PC-3 (cell line): Measurements from ENCODE around the gene TMEM130. TPM values are rescaled to one million over a fixed set of nuclear protein-coding genes. Genes with fewer than 3 reads are reported as not detected.

ENCODE experiments used
- ATAC-seq: fragments of 200-7000 bp; cut with Tn5 transposase; 2 replicates; pipeline ENCODE4 v1.9.1; 2020; ENCODE audit warnings: mild to moderate bottlenecking, moderate library complexity
- BruUV-seq: library from RNA; stranded (reverse); fragments of 400-500 nt; replicated peaks from 2 replicates; lab custom pipeline; 2021; lab: Mats Ljungman, UMichigan
- CTCF ChIA-PET: fragments of 300-600 bp; sonication (Branson Sonifier 250); formaldehyde crosslinking; loops from one replicate; lab custom pipeline; 2022; ENCODE audit warnings: antibody characterized with exemption; lab: Charles Lee
- POLR2A ChIA-PET: fragments of 300-600 bp; sonication (Branson Sonifier 250); formaldehyde crosslinking; loops from one replicate; lab custom pipeline; 2022; ENCODE audit warnings: antibody characterized with exemption; ENCODE audit not compliant: unreplicated experiment; lab: Charles Lee
- DNase-seq: peaks from one replicate; pipeline ENCODE4 v3.0.0-alpha.2; 2015
- H2AFZ ChIP-seq: fragments of 300-600 bp; sonication (generic); 2 replicates; pipeline ENCODE4 v1.6.0; 2016; ENCODE audit warnings: antibody characterized with exemption, low read length
- H3F3A ChIP-seq: fragments of 300-600 bp; sonication (generic); one replicate; pipeline ENCODE4 v1.6.0; 2017; ENCODE audit warnings: antibody characterized with exemption, low read length, control low read depth, mild to moderate bottlenecking; ENCODE audit not compliant: unreplicated experiment
- H3K27ac ChIP-seq: fragments of 300-600 bp; sonication (generic); 2 replicates; pipeline ENCODE4 v1.5.1; 2016; ENCODE audit warnings: mild to moderate bottlenecking, low read length
- H3K27me3 ChIP-seq: fragments of 300-600 bp; sonication (generic); 2 replicates; pipeline ENCODE4 v1.6.1; 2016; ENCODE audit warnings: low read length, mixed read lengths
- H3K36me3 ChIP-seq: fragments of 300-600 bp; sonication (generic); 2 replicates; pipeline ENCODE4 v1.6.1; 2016; ENCODE audit warnings: low read depth, mixed run types, low read length, mixed read lengths
- H3K4me1 ChIP-seq: fragments of 300-600 bp; sonication (generic); 2 replicates; pipeline ENCODE4 v1.5.1; 2016; ENCODE audit warnings: low read length; ENCODE audit not compliant: insufficient read depth
- H3K4me2 ChIP-seq: fragments of 300-600 bp; sonication (generic); 2 replicates; pipeline ENCODE4 v1.6.0; 2016; ENCODE audit warnings: low read length
- H3K4me3 ChIP-seq: fragments of 300-600 bp; sonication (generic); 2 replicates; pipeline ENCODE4 v1.5.1; 2016; ENCODE audit warnings: mild to moderate bottlenecking, low read length, mixed read lengths
- H3K79me2 ChIP-seq: fragments of 300-600 bp; sonication (generic); 2 replicates; pipeline ENCODE4 v1.6.1; 2017; ENCODE audit warnings: low read length, mixed read lengths
- H3K9ac ChIP-seq: fragments of 300-600 bp; sonication (generic); 2 replicates; pipeline ENCODE4 v1.6.0; 2016; ENCODE audit warnings: mild to moderate bottlenecking, low read length
- H3K9me2 ChIP-seq: fragments of 300-600 bp; sonication (generic); replicated peaks from 2 replicates; pipeline ENCODE4 v1.6.1; 2016; ENCODE audit warnings: mixed run types, low read length, mixed read lengths
- H3K9me3 ChIP-seq: fragments of 300-600 bp; sonication (generic); 2 replicates; pipeline ENCODE4 v1.6.1; 2016; ENCODE audit warnings: low read length, mixed read lengths
- H4K20me1 ChIP-seq: fragments of 300-600 bp; sonication (generic); 2 replicates; pipeline ENCODE4 v1.6.1; 2016; ENCODE audit warnings: low read length, mixed read lengths
- CTCF ChIP-seq: fragments of 300-600 bp; sonication (generic); conservative IDR thresholded peaks from 2 replicates; pipeline ENCODE4 v1.5.1; 2017; ENCODE audit warnings: antibody characterized with exemption, low read depth, mild to moderate bottlenecking, low read length
- EZH2 ChIP-seq: fragments of 300-600 bp; sonication (generic); IDR thresholded peaks from one replicate; pipeline ENCODE4 v1.6.1; 2017; ENCODE audit warnings: antibody characterized with exemption, mild to moderate bottlenecking, low read length; ENCODE audit not compliant: unreplicated experiment
- EZH2phosphoT487 ChIP-seq: fragments of 300-600 bp; sonication (generic); IDR thresholded peaks from 2 replicates; pipeline ENCODE4 v1.6.1; 2018; ENCODE audit warnings: mild to moderate bottlenecking, antibody characterized with exemption, low read length, borderline replicate concordance
- intact Hi-C: fragments of 100-400 bp; cut with micrococcal nuclease; formaldehyde crosslinking; loops from 2 replicates; pipeline ENCODE4 v1.9.0; 2023
- total RNA-seq: library from RNA; depleted of rRNA; stranded (reverse); fragments of >200 nt; gene quantifications from 2 replicates; pipeline ENCODE4 v1.2.3, GENCODE V29; 2014

TMEM130 gene
- total RNA-seq, 1 experiment from 2014 or later = not detected

GRCh38 chr7:98811299-98811698, 58.5 kb downstream of the TMEM130 start:
- intact Hi-C loops = no loop called here
- H3K9me3 ChIP-seq = no peaks in the 10 kb centered on the region
- H3K36me3 ChIP-seq = no peaks in the 10 kb centered on the region
- no peak for DNase-seq
- H3K4me2 ChIP-seq = no peak overlapping the region
- no peaks in the 10 kb centered on the region for H3F3A ChIP-seq
- TF ChIP-seq CTCF = no peak
- no peak for TF ChIP-seq EZH2phosphoT487
- TF ChIP-seq EZH2 = no peak
- no peaks in the 10 kb centered on the region for H3K4me1 ChIP-seq
- peaks cover 5% of the 10 kb centered on the region; the same call in 1 of the 2 replicates for H3K27me3 ChIP-seq
- H4K20me1 ChIP-seq = no peaks in the 10 kb centered on the region
- no peak overlapping the region for H3K9ac ChIP-seq
- H3K79me2 ChIP-seq = no peaks in the 10 kb centered on the region
- CTCF ChIA-PET = no interaction called here
- H3K4me3 ChIP-seq = no peak overlapping the region
- POLR2A ChIA-PET = no interaction called here
- no peaks in the 10 kb centered on the region for H3K9me2 ChIP-seq
- no peak overlapping the region for H3K27ac ChIP-seq
- no TSS peak for BruUV-seq
- no peak for ATAC-seq
- no peak overlapping the region for H2AFZ ChIP-seq

DNA sequence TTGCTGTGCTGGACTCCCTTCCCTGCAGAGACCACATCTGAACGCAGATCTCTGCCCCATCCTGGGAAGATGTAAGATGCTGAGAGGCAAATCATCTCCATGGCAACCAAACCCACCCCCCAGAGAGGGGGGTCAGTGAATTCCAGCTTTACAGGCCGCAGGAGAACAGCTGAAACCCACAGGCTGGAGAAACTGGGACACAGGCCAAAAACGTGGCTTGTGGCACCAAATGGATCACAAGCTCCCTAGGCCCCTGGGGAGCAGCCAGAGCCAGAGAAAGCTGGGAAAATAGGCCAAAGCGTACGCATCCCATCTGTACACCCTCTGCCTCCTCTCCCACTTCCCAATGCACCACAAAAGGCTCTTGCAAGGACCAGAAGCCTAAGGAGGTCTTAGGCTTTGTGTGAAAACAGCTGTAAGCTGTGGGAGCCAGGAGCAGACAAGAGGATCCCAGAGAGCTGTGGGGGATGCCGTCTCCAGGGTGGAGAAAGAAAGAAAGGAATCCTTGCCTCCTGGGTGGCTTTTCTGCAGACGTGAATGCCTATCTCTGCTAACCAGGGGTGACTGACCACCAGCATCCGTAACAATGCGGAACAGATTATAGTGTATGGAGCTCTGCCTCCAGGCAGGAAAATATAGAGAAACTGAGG, 59.5 kb downstream of the TMEM130 start:
- POLR2A ChIA-PET = no interaction called here
- no peaks in the 10 kb centered on the region for H3K9me2 ChIP-seq
- CTCF ChIA-PET = interaction anchor here (0.6 kb wide), 1 partner anchor 374 kb away, joined by 9 read pairs; no protein-coding TSS in a partner anchor
- no peak overlapping the region for H3K4me2 ChIP-seq
- H3K27me3 ChIP-seq = no peaks in the 10 kb centered on the region
- H3K4me1 ChIP-seq = no peaks in the 10 kb centered on the region
- no TSS peak for BruUV-seq
- no peaks in the 10 kb centered on the region for H3K9me3 ChIP-seq
- no peak for DNase-seq
- intact Hi-C loops = no loop called here
- no peak overlapping the region for H3K27ac ChIP-seq
- no peaks in the 10 kb centered on the region for H3F3A ChIP-seq
- TF ChIP-seq CTCF (no peak), EZH2 (no peak), EZH2phosphoT487 (no peak)
- no peak overlapping the region for H2AFZ ChIP-seq
- no peaks in the 10 kb centered on the region for H3K79me2 ChIP-seq
- H3K36me3 ChIP-seq = no peaks in the 10 kb centered on the region
- H4K20me1 ChIP-seq = no peaks in the 10 kb centered on the region
- H3K4me3 ChIP-seq = no peak overlapping the region
- no peak for ATAC-seq
- H3K9ac ChIP-seq = no peak overlapping the region

DNA sequence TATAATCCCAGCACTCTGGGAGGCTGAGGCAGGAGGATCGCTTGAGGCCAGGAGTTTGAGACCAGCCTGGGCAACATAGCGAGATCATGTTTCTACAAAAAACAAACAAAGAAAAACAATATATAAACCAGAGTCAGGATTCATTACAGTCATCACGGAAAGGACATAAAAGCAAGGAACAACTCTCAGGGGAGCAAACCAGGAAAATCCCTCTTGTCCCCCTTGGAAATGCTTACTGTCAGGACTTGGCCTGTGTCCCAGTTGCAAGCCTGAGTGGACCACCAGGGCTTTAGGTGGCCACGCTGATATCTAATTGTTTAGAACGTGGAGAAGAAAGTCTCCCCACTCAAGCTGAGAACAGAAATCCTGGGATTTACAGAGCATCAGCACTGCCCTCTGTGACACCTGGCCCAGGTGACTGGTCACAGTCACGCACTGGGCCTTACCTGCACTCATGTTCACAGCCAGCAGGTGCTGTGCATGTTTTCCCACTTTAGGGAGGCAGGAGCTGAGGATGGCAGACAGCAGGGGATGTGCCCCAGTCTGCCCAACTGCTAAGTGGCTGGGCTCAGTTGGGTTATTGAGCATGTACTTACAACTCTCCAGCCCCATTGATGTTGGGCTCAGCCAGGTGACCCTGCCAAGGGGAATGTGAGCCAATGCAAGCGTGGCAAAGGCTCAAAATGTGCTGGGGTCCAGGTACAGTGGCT, 60.9 kb downstream of the TMEM130 start:
- ChIA-PET CTCF (no interaction called here), POLR2A (no interaction called here)
- no peak for TF ChIP-seq EZH2
- TF ChIP-seq EZH2phosphoT487 = no peak
- TF ChIP-seq CTCF = no peak
- no peaks in the 10 kb centered on the region for H4K20me1 ChIP-seq
- no peak overlapping the region for H3K4me3 ChIP-seq
- BruUV-seq = no TSS peak
- no peaks in the 10 kb centered on the region for H3F3A ChIP-seq
- no peak overlapping the region for H3K9ac ChIP-seq
- H3K4me1 ChIP-seq = no peaks in the 10 kb centered on the region
- intact Hi-C loops = no loop called here
- H2AFZ ChIP-seq = no peak overlapping the region
- no peaks in the 10 kb centered on the region for H3K27me3 ChIP-seq
- H3K36me3 ChIP-seq = no peaks in the 10 kb centered on the region
- H3K9me2 ChIP-seq = no peaks in the 10 kb centered on the region
- no peak for ATAC-seq
- no peak overlapping the region for H3K4me2 ChIP-seq
- H3K27ac ChIP-seq = no peak overlapping the region
- no peaks in the 10 kb centered on the region for H3K79me2 ChIP-seq
- DNase-seq = no peak
- no peaks in the 10 kb centered on the region for H3K9me3 ChIP-seq
